ENCODE results near the gene MAGED2. TPM values are rescaled to one million over a fixed set of nuclear protein-coding genes. Genes with fewer than 3 reads are reported as not detected.
A peak's percentile ranks its signal among the peaks of the same experiment; 100 is the strongest.
"Not testable (repeated sequence)": the region's sequence is repeated elsewhere in the genome, so short reads cannot be mapped to it uniquely, and the experiment has no call there.

Gene MAGED2, protein sequence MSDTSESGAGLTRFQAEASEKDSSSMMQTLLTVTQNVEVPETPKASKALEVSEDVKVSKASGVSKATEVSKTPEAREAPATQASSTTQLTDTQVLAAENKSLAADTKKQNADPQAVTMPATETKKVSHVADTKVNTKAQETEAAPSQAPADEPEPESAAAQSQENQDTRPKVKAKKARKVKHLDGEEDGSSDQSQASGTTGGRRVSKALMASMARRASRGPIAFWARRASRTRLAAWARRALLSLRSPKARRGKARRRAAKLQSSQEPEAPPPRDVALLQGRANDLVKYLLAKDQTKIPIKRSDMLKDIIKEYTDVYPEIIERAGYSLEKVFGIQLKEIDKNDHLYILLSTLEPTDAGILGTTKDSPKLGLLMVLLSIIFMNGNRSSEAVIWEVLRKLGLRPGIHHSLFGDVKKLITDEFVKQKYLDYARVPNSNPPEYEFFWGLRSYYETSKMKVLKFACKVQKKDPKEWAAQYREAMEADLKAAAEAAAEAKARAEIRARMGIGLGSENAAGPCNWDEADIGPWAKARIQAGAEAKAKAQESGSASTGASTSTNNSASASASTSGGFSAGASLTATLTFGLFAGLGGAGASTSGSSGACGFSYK
- total RNA-seq: 281 TPM

DNA sequence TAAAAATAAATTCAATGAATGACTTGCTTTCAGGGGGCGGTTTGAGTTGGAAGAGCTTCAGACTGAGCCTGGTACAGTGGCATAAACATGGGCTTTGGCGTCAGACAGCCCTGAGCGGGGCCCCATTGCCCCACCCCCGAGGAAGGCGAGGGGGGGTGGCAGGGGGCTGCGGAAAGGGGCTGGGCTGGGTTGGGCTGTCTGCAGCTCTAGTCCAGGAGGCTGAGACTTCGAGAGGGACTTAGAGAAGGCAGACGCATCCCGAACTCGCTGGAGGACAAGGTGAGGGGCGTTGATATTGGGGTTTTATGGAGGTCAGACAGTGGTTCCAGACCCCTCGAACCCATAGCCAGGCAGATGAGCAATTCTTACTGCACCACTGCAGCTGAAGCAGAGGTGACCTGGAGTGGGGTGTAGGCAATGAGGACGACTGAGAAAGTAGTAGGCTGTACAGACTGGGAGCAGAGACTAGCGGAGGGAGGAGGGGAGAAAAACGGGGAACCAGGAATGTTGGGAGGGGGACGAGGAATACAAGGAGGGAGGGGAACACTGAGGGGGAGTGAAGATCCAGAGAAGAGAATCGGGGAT lies at the start of gene MAGED2:
TSS of gene MAGED2 (plus strand) at position 222 of the 585 bp plus-strand sequence. CDS start 1,587 bp downstream, outside the sequence.
- DNase-seq: peak; percentile 48

- DNase-seq: no peak
Measured at GRCh38 chrX:54758114-54759055, 49.2 kb upstream of the MAGED2 start.

DNA sequence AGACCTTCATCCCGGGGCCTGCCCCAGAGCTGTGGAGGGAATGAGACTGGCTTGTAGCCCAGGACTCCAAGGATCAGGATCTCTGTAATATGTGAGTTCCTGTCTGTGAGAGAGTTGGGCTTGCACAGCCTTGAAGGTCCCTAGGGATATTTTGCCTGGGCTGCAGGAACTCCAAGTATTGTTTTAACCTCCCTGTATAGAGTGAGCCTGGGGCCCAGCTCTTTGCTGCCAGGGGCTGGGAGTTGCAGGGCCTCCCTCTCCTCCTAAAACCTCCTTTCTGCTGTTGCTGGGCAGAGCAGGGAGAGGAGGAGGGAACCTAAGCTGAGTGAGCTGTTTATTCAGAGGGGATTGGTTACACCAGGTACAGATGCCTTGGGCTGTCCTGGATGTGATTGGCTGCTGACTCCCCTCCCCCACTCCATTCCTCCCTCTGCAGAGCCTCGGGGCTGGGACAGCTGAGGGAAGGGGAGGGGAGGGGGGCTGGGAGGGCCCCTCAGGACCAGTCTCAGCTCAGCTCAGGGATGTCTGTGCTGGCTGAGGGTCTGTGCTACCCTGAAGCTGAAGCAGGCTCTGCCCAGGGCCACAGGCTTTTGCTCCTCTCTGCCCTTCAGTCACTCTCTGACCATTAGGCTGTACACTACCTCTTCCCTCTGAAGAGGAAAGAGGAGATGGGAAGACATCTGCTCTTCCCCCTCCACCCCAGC lies 33.0 kb upstream of the MAGED2 start:
- peak; percentile 80 for DNase-seq

DNA sequence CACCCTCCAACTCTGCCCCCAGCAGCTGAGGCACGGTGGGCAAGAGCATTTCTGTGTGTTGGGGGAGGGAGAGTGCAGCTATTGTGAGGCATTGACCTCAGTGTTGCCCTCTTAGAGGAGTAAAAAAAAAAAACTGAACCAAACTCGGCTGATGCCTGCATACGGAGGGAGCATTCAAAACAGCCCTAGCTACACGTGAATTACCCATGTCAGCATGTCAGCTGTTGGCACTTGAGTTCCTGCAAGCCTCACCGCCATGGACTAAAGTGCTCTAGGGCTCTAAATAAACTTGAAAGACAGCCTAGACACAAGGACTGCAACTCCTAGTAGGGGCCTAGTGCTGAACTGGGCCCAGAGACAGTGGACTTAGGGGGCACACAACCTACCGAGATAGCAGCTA lies 31.5 kb upstream of the MAGED2 start:
- no peak for DNase-seq

GRCh38 chrX:54776987-54777672 lies 30.4 kb upstream of the MAGED2 start:
- no peak for DNase-seq

- DNase-seq: no peak
Measured at GRCh38 chrX:54785901-54786300, 21.6 kb upstream of the MAGED2 start.

- no peak for DNase-seq
Measured at GRCh38 chrX:54786967-54787366, 20.6 kb upstream of the MAGED2 start.

DNA sequence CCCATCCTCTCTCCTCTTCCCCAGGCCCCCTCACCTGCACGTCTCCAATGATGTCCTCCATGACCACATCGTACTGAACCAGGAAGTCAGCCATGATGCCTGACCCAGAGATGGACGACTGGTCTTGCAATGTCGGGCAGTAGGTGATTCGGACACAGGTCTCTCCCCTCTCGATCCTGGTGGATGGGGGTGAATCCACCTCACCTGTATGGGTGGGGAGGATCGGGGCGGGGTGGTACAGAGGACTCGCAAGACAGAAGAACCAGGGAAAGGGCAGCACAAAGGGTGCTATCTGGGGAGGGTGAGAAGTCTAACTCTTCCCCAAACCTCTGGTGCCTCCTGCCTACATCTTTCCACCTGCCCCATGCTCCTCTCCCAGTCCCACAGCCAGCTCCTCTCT lies 19.1 kb upstream of the MAGED2 start:
- no peak for DNase-seq

GRCh38 chrX:54789405-54789804 lies 18.1 kb upstream of the MAGED2 start:
- DNase-seq: not testable (repeated sequence)

DNA sequence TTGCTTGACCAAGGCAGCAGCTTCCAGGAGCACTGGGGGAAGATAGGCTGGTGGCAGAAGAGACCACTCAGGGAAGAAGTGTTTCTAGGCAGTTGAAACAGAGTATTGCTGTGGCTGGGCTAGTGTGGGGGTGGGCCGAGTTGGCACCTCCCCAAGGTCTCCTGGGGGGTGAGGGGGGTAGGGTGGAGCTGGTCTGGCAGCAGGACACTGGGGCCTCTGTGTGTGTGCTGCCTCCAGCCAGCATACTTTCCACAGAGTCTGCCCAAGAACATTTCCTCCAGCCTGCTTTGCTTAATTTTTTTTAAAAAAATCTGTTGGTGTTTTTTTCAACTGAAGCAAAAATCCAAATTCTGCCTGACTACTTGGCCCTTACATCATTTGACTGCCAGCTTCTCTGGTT lies 13.5 kb upstream of the MAGED2 start:
- peak; percentile 40 for DNase-seq

DNA sequence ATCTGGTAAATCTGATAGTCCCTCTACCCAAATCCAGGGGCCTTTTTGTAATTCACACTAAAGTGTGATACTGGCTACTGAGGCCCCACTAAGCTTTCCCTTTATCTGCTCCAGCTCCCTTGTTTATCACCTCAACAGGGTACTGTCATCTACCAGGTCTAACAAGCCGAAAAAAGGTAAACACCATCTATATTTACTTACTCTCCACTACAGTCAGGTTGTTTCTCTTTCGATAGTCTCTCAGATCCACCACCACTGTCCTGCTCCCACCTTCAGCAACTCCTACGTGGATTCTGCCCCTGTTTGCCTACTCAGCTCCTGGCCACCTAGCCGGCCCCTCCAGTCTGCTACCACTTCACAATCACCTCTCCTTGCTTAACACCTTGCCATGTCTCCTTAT lies 12.8 kb upstream of the MAGED2 start:
- no peak for DNase-seq

- DNase-seq: no peak
Measured at GRCh38 chrX:54798137-54798536, 9.4 kb upstream of the MAGED2 start, which contains the start of gene ITIH6. TSS of gene ITIH6 (minus strand) at chrX:54798255. CDS start at chrX:54798210, 45 bp downstream.

GRCh38 chrX:54799046-54799445 lies 8.5 kb upstream of the MAGED2 start:
- DNase-seq: no peak

DNA sequence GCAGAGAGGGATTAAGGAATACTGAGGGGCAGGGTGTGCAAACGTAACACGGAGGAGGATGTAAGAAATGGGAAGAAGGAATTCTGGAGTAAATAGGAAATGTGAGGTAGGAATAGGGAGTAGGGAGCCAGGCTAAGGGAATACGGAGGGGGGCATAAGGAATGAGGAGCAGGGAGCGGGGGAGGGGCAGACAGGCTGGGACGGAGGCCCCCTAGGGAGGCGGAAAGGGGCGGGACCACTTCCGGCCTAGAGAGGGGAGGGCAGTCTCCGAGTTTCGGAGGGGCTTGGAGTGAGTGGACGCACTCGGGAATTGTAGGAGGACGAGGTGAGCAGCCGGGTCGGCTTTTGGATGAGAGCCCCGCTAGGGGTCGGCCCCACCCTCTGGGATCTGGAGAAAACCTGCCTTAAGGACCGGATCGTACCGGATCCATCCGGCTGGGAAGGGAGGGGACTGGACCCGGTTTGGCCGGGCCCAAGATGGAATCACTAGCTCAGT lies 612 bp downstream of the MAGED2 start:
- peak; percentile 83 for DNase-seq

GRCh38 chrX:54808605-54809483 lies 1.3 kb downstream of the MAGED2 start:
- DNase-seq: peak; percentile 96

DNA sequence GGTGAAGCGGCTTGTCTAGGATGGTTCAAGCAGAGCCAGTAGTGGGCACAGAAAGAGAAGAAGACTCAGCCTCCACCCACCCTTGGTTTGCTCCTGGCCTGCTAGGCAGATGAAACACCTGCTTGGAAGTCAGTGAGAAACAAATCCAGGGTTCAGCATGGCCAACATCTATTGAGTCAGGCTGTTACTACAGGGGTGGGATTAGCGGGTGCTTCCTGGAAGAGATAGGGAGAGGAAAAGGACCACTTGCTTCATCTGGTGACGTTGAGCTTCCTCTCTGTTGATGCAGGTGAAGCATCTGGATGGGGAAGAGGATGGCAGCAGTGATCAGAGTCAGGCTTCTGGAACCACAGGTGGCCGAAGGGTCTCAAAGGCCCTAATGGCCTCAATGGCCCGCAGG lies 3.0 kb downstream of the MAGED2 start:
- no peak for DNase-seq

DNA sequence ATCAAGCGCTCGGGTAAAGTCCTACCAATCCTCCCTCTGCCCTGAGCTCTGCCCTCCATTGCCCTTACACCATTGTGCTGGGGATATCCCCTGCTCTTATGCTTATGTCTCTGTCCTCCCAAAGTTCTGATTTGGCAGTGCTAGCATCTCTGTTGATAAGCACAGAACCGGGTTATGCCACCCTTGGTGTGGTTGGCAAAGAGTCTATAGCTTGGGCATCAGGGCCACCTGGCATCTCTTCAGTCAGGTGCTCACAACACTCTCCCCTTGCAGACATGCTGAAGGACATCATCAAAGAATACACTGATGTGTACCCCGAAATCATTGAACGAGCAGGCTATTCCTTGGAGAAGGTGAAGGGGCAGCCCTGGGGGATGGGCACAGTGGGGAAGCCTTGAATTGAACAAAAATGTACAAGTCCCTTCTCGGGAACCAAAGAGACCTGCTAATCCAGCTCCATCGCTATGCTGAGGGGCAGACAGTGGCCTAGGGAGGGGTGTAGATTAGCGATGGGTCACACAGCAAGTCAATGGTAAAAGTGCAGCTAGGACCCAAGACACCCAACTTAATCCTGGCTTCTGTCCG lies 3.8 kb downstream of the MAGED2 start:
- no peak for DNase-seq

DNA sequence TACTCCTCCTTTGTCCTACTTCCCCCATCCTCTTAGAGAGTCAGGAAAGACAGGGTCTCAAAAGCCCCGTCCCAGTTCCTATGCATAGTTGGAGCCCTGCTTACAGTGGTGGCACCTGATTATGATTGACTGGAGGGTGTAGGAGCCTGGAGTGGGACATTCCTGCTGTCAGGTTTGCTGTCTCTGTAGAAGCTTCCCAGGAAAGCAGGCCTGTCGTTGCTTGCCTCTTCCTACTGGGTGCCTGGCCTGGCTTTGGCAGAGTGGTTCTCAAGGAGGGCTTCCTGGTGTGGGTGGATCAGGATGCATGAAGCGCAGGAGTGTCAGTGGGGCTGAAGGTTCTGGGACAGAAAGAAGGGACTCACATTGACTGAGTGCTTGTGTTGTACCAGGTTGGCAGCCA lies 4.8 kb downstream of the MAGED2 start:
- no peak for DNase-seq

GRCh38 chrX:54817220-54817820 lies 9.8 kb downstream of the MAGED2 start:
- no peak for DNase-seq
